Activated CD8-positive, alpha-beta memory T cell treated with anti-CD3 and anti-CD28 coated beads, Interleukin-2, amount 10 ng/mL, durations not matched to agents 7 days and 5 days (primary cell): Measurements from ENCODE around the gene PBRM1. TPM values are rescaled to one million over a fixed set of nuclear protein-coding genes. Genes with fewer than 3 reads are reported as not detected.
A peak's percentile ranks its signal among the peaks of the same experiment; 100 is the strongest.

Experiments used
- ATAC-seq: fragments of 150-1000 bp; cut with Tn5 transposase; one replicate; pipeline ENCODE4 v1.10.0; 2021; ENCODE audit warnings: moderate library complexity
- CTCF ChIA-PET: fragments of 350-600 bp; sonication (Branson Sonifier 250); formaldehyde crosslinking; loops from one replicate; lab custom pipeline; 2021; ENCODE audit warnings: antibody characterized with exemption; lab: Charles Lee
- DNase-seq: peaks from one replicate; pipeline ENCODE4 v3.0.0-alpha.2; 2020
- H3K27ac Mint-ChIP-seq: one replicate; pipeline ENCODE4 v1.8.0; 2021; ENCODE audit warnings: mild to moderate bottlenecking, mixed read lengths
- H3K27me3 Mint-ChIP-seq: one replicate; pipeline ENCODE4 v1.8.0; 2021; ENCODE audit warnings: mixed read lengths
- H3K36me3 Mint-ChIP-seq: one replicate; pipeline ENCODE4 v1.8.0; 2021; ENCODE audit warnings: mild to moderate bottlenecking, mixed read lengths
- H3K4me1 Mint-ChIP-seq: one replicate; pipeline ENCODE4 v1.8.0; 2021; ENCODE audit warnings: mixed read lengths
- H3K4me3 Mint-ChIP-seq: one replicate; pipeline ENCODE4 v1.8.0; 2021; ENCODE audit warnings: mild to moderate bottlenecking, moderate library complexity, mixed read lengths
- H3K9me3 Mint-ChIP-seq: one replicate; pipeline ENCODE4 v1.8.0; 2022; ENCODE audit warnings: low read depth, mixed read lengths
- total RNA-seq, 2 experiments: library from RNA; stranded (reverse); gene quantifications; one replicate each; pipeline ENCODE4 v1.2.3, GENCODE V29; 2021

Gene PBRM1
- total RNA-seq, 2 experiments from 2014 or later = 69.7 to 73.3 TPM

GRCh38 chr3:52714335-52715302 is 28.9 kb upstream of the PBRM1 start:
- H3K36me3 Mint-ChIP-seq = peaks cover 15% of the 10 kb centered on the region
- peaks cover under 1% of the 10 kb centered on the region for H3K9me3 Mint-ChIP-seq
- ATAC-seq (no peak), DNase-seq (no peak)
- CTCF ChIA-PET = no interaction called here
- no peak overlapping the region for H3K4me3 Mint-ChIP-seq
- H3K4me1 Mint-ChIP-seq = peaks cover 5% of the 10 kb centered on the region
- no peak overlapping the region for H3K27ac Mint-ChIP-seq
- H3K27me3 Mint-ChIP-seq = no peaks in the 10 kb centered on the region

GRCh38 chr3:52712291-52713212 is 26.8 kb upstream of the PBRM1 start:
- DNase-seq = no peak
- Mint-ChIP-seq H3K4me1 (peaks cover 11% of the 10 kb centered on the region), H3K36me3 (peaks cover 11% of the 10 kb centered on the region), H3K4me3 (no peak overlapping the region), H3K27me3 (no peaks in the 10 kb centered on the region), H3K27ac (peak overlapping the region; percentile 35), H3K9me3 (no peaks in the 10 kb centered on the region)
- CTCF ChIA-PET = no interaction called here
- ATAC-seq = no peak

- Mint-ChIP-seq H3K27me3 (no peaks in the 10 kb centered on the region), H3K4me3 (no peak overlapping the region), H3K4me1 (peaks cover 20% of the 10 kb centered on the region), H3K9me3 (no peaks in the 10 kb centered on the region), H3K36me3 (peaks cover 12% of the 10 kb centered on the region), H3K27ac (no peak overlapping the region)
- CTCF ChIA-PET = no interaction called here
- ATAC-seq = no peak
- DNase-seq = no peak
These were observed 24.8 kb upstream of the PBRM1 start for GRCh38 chr3:52710512-52710911.

- H3K36me3 Mint-ChIP-seq = peaks cover 17% of the 10 kb centered on the region
- no peak for ATAC-seq
- CTCF ChIA-PET = interaction anchor here (2.1 kb wide), 1 partner anchor 13 kb away, joined by 9 read pairs; no protein-coding TSS in a partner anchor
- peaks cover 34% of the 10 kb centered on the region for H3K4me1 Mint-ChIP-seq
- H3K4me3 Mint-ChIP-seq = peak overlapping the region; percentile 95
- H3K9me3 Mint-ChIP-seq = no peaks in the 10 kb centered on the region
- no peak for DNase-seq
- peak overlapping the region; percentile 67 for H3K27ac Mint-ChIP-seq
- no peaks in the 10 kb centered on the region for H3K27me3 Mint-ChIP-seq
These were observed 21.9 kb upstream of the PBRM1 start for GRCh38 chr3:52707585-52707984.

GRCh38 chr3:52705688-52706686 is 20.3 kb upstream of the PBRM1 start, which contains the start of the genes GLT8D1 and SPCS1:
TSS of gene GLT8D1 (minus strand) at chr3:52705791. CDS start at chr3:52700460, 5,331 bp downstream.
TSS of gene SPCS1 (plus strand) at chr3:52706106. CDS start at chr3:52706247, 141 bp downstream.
- Mint-ChIP-seq H3K4me3 (peak within 1 kb of the TSS; percentile 95), H3K4me1 (peaks cover 41% of the 10 kb centered on the region), H3K36me3 (peaks cover 18% of the 10 kb centered on the region), H3K27ac (peak within 1 kb of the TSS; percentile 91), H3K9me3 (no peaks in the 10 kb centered on the region), H3K27me3 (no peaks in the 10 kb centered on the region)
- CTCF ChIA-PET = interaction anchor here (1.1 to 3.4 kb wide), 3 partner anchors 12 to 36 kb away, joined by 3 to 18 read pairs (median 5); no protein-coding TSS in a partner anchor
- peak; percentile 94 for ATAC-seq
- DNase-seq = peak; percentile 89

GRCh38 chr3:52705438-52705687 is 19.6 kb upstream of the PBRM1 start:
- CTCF ChIA-PET = interaction anchor here (1.0 to 3.4 kb wide), 4 partner anchors 11 to 429 kb away, joined by 3 to 18 read pairs (median 4); no protein-coding TSS in a partner anchor
- peaks cover 19% of the 10 kb centered on the region for H3K36me3 Mint-ChIP-seq
- ATAC-seq = no peak
- peaks cover 41% of the 10 kb centered on the region for H3K4me1 Mint-ChIP-seq
- no peaks in the 10 kb centered on the region for H3K27me3 Mint-ChIP-seq
- no peak for DNase-seq
- H3K27ac Mint-ChIP-seq = peak overlapping the region; percentile 91
- peak overlapping the region; percentile 95 for H3K4me3 Mint-ChIP-seq
- no peaks in the 10 kb centered on the region for H3K9me3 Mint-ChIP-seq

- ATAC-seq = peak; percentile 0
- H3K27ac Mint-ChIP-seq = peak overlapping the region; percentile 91
- CTCF ChIA-PET = interaction anchor here (1.0 to 3.4 kb wide), 5 partner anchors 11 to 430 kb away, joined by 3 to 18 read pairs (median 4); no protein-coding TSS in a partner anchor
- peaks cover 41% of the 10 kb centered on the region for H3K4me1 Mint-ChIP-seq
- H3K9me3 Mint-ChIP-seq = no peaks in the 10 kb centered on the region
- no peak for DNase-seq
- H3K36me3 Mint-ChIP-seq = peaks cover 17% of the 10 kb centered on the region
- peak overlapping the region; percentile 95 for H3K4me3 Mint-ChIP-seq
- no peaks in the 10 kb centered on the region for H3K27me3 Mint-ChIP-seq
These were observed 19.1 kb upstream of the PBRM1 start for GRCh38 chr3:52704611-52705437.

GRCh38 chr3:52703341-52703740 is 17.6 kb upstream of the PBRM1 start:
- no peaks in the 10 kb centered on the region for H3K9me3 Mint-ChIP-seq
- CTCF ChIA-PET = interaction anchor here (1.4 to 3.4 kb wide), 2 partner anchors 9 to 16 kb away, joined by 4 to 18 read pairs; no protein-coding TSS in a partner anchor
- H3K27me3 Mint-ChIP-seq = no peaks in the 10 kb centered on the region
- no peak for DNase-seq
- peaks cover 13% of the 10 kb centered on the region for H3K36me3 Mint-ChIP-seq
- no peak for ATAC-seq
- H3K4me1 Mint-ChIP-seq = peaks cover 37% of the 10 kb centered on the region
- no peak overlapping the region for H3K4me3 Mint-ChIP-seq
- no peak overlapping the region for H3K27ac Mint-ChIP-seq

GRCh38 chr3:52697632-52697965 is 11.9 kb upstream of the PBRM1 start:
- no peak for ATAC-seq
- H3K27me3 Mint-ChIP-seq = no peaks in the 10 kb centered on the region
- no peaks in the 10 kb centered on the region for H3K9me3 Mint-ChIP-seq
- H3K36me3 Mint-ChIP-seq = peaks cover 39% of the 10 kb centered on the region
- peak overlapping the region; percentile 2 for H3K27ac Mint-ChIP-seq
- no peak for DNase-seq
- no peak overlapping the region for H3K4me3 Mint-ChIP-seq
- CTCF ChIA-PET = no interaction called here
- H3K4me1 Mint-ChIP-seq = peaks cover 18% of the 10 kb centered on the region

- CTCF ChIA-PET = interaction anchor here (1.1 kb wide), 1 partner anchor 9 kb away, joined by 4 read pairs; no protein-coding TSS in a partner anchor
- ATAC-seq (no peak), DNase-seq (no peak)
- Mint-ChIP-seq H3K4me1 (peaks cover 17% of the 10 kb centered on the region), H3K36me3 (peaks cover 40% of the 10 kb centered on the region), H3K4me3 (no peak overlapping the region), H3K27ac (peak overlapping the region; percentile 52), H3K9me3 (no peaks in the 10 kb centered on the region), H3K27me3 (no peaks in the 10 kb centered on the region)
These were observed 11.3 kb upstream of the PBRM1 start for GRCh38 chr3:52696830-52697631.
